Fibroblast of lung (primary cell): ENCODE results near the gene REPS1. TPM values are rescaled to one million over a fixed set of nuclear protein-coding genes. Genes with fewer than 3 reads are reported as not detected.
"Not testable (repeated sequence)": the region's sequence is repeated elsewhere in the genome, so short reads cannot be mapped to it uniquely, and the experiment has no call there.

Experiments used
- DNase-seq, 2 donors: peaks; one replicate each; pipeline versions ENCODE4 v3.0.0 to v3.0.0-alpha.2; 2010; ENCODE audit warnings: low read depth in 2 of 2
- H2AFZ ChIP-seq: 2 replicates; pipeline ENCODE4 v1.5.1; 2012; ENCODE audit warnings: low read length, control low read depth, inconsistent platforms
- H3K27ac ChIP-seq: 2 replicates; pipeline ENCODE4 v1.5.1; 2011; ENCODE audit warnings: low read length, control low read depth; ENCODE audit not compliant: insufficient read depth
- H3K27me3 ChIP-seq: 2 replicates; pipeline ENCODE4 v1.5.1; 2011; ENCODE audit warnings: mild to moderate bottlenecking, low read length; ENCODE audit not compliant: control insufficient read depth, insufficient read depth
- H3K36me3 ChIP-seq: 2 replicates; pipeline ENCODE4 v1.5.1; 2011; ENCODE audit warnings: low read length; ENCODE audit not compliant: control insufficient read depth, insufficient read depth
- H3K4me1 ChIP-seq: 2 replicates; pipeline ENCODE4 v1.5.1; 2011; ENCODE audit warnings: low read length; ENCODE audit not compliant: control insufficient read depth, insufficient read depth; ENCODE audit errors: extremely low read depth
- H3K4me2 ChIP-seq: 2 replicates; pipeline ENCODE4 v1.5.1; 2011; ENCODE audit warnings: low read length, control low read depth; ENCODE audit not compliant: insufficient read depth; ENCODE audit errors: extremely low read depth
- H3K4me3 ChIP-seq, 4 experiments: fragments of 200-600 bp in 1 of 4; sonication (generic) in 1 of 4; replicated peaks in 1 of 4; 2 replicates each; pipeline ENCODE4 v1.5.1; 2011 to 2016; ENCODE audit warnings: low read length in 4 of 4, low read depth in 3 of 4, mild to moderate bottlenecking in 3 of 4, control low read depth in 2 of 4, inconsistent platforms in 1 of 4, mixed read lengths in 1 of 4; ENCODE audit not compliant: insufficient read depth in 1 of 4; ENCODE audit errors: control extremely low read depth in 1 of 4
- H3K79me2 ChIP-seq: 2 replicates; pipeline ENCODE4 v1.5.1; 2012; ENCODE audit warnings: mild to moderate bottlenecking, low read length, inconsistent platforms; ENCODE audit not compliant: control insufficient read depth, insufficient read depth
- H3K9ac ChIP-seq: 2 replicates; pipeline ENCODE4 v1.5.1; 2011; ENCODE audit warnings: mild to moderate bottlenecking, low read length, control low read depth; ENCODE audit not compliant: insufficient read depth
- H3K9me3 ChIP-seq: 2 replicates; pipeline ENCODE4 v1.5.1; 2012; ENCODE audit warnings: low read depth, low read length; ENCODE audit not compliant: control insufficient read depth, insufficient read depth
- H4K20me1 ChIP-seq: 2 replicates; pipeline ENCODE4 v1.5.1; 2011; ENCODE audit warnings: low read length; ENCODE audit not compliant: control insufficient read depth, insufficient read depth; ENCODE audit errors: extremely low read depth
- EZH2 ChIP-seq: IDR thresholded peaks from 2 replicates; pipeline ENCODE4 v1.5.1; 2012; ENCODE audit warnings: low read length, control low read depth, mild to moderate bottlenecking; ENCODE audit errors: missing control alignments
- polyA plus RNA-seq, 2 donors: library from polyadenylated mRNA; depleted of rRNA in 1 of 2; stranded (reverse) in 1 of 2; unstranded in 1 of 2; fragments of >200 nt; gene quantifications; 2 replicates each; pipeline ENCODE4 v1.2.1, GENCODE V29; 2011 to 2012; ENCODE audit warnings: missing spikeins in 1 of 2
- total RNA-seq: library from RNA; depleted of rRNA; stranded (reverse); fragments of >200 nt; gene quantifications from 2 replicates; pipeline ENCODE4 v1.2.1, GENCODE V29; 2014
- TF ChIP-seq, protein P1 (sequence below), 2 donors: IDR thresholded peaks in 1 of 2; conservative IDR thresholded peaks in 1 of 2; 1 replicate in 1 of 2; 2 replicates in 1 of 2; pipeline ENCODE4 v1.5.1; 2011 to 2012; ENCODE audit warnings: low read length in 2 of 2, control low read depth in 1 of 2, inconsistent platforms in 1 of 2, low read depth in 1 of 2, mild to moderate bottlenecking in 1 of 2

REPS1 gene
- total and polyA plus RNA-seq, 2 donors (not counting 1 experiment from before 2014, with no cell fraction given): 27.8 to 28.2 TPM

- peak overlapping the region; percentile 82 for H3K27ac ChIP-seq
- no peak for TF ChIP-seq EZH2
- TF ChIP-seq, protein P1, sequence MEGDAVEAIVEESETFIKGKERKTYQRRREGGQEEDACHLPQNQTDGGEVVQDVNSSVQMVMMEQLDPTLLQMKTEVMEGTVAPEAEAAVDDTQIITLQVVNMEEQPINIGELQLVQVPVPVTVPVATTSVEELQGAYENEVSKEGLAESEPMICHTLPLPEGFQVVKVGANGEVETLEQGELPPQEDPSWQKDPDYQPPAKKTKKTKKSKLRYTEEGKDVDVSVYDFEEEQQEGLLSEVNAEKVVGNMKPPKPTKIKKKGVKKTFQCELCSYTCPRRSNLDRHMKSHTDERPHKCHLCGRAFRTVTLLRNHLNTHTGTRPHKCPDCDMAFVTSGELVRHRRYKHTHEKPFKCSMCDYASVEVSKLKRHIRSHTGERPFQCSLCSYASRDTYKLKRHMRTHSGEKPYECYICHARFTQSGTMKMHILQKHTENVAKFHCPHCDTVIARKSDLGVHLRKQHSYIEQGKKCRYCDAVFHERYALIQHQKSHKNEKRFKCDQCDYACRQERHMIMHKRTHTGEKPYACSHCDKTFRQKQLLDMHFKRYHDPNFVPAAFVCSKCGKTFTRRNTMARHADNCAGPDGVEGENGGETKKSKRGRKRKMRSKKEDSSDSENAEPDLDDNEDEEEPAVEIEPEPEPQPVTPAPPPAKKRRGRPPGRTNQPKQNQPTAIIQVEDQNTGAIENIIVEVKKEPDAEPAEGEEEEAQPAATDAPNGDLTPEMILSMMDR (conservative IDR thresholded peaks at IDR 0.05 in 1 of 2, IDR thresholded peaks at IDR 0.05 in 1 of 2; ENCODE audit: low read depth in 1 of 2, low read length in 2 of 2): no peak
These were observed 40.2 kb upstream of the REPS1 start for GRCh38 chr6:139028215-139028657.

DNA sequence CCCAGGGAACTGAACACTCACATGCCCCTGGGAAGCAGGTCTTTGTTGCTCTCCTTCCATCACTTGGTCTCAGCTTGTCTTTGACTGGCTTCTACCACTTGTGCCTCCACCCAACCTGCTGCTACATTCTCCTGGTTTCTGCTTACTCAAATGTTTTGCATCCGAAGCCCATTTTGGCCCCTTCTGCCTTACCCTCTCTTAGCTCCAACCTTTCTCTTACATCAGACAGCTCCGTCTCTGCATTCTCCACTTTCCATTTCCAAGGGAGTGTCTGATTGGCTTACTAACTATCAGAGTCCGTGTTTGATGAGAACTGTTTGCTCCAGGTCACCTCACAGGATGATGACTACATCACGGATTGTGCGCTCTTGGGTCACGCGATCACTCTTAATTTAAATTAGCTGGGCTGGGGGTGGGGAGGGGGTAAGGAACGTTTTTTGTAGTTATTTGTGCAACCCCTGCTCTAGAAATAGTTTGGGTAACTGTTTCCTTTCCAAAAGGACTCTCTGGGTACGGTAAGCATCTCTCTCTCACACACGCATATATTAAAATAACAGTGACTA lies 39.6 kb upstream of the REPS1 start:
- no peaks in the 10 kb centered on the region for H3K4me1 ChIP-seq
- no peaks in the 10 kb centered on the region for H3K79me2 ChIP-seq
- no peak overlapping the region for H3K9ac ChIP-seq
- no peaks in the 10 kb centered on the region for H3K9me3 ChIP-seq
- TF ChIP-seq, protein P1 (conservative IDR thresholded peaks at IDR 0.05 in 1 of 2, IDR thresholded peaks at IDR 0.05 in 1 of 2; ENCODE audit: low read depth in 1 of 2, low read length in 2 of 2): no peak
- no peak for TF ChIP-seq EZH2
- H3K4me2 ChIP-seq: peak overlapping the region; percentile 75
- no peak overlapping the region for H3K27ac ChIP-seq
- H2AFZ ChIP-seq: peak overlapping the region; percentile 4
- H4K20me1 ChIP-seq: no peaks in the 10 kb centered on the region
- peak overlapping the region in 3 of 4 experiments; percentile 80 to 83 (median 81) for H3K4me3 ChIP-seq
- H3K36me3 ChIP-seq: no peaks in the 10 kb centered on the region
- H3K27me3 ChIP-seq: no peaks in the 10 kb centered on the region
- peak; percentile 45 to 55 for DNase-seq

More at GRCh38 chr6:139028215-139028657, 40.2 kb upstream of the REPS1 start:
- Histone ChIP-seq H2AFZ (peak overlapping the region; percentile 57), H3K36me3 (no peaks in the 10 kb centered on the region), H3K79me2 (no peaks in the 10 kb centered on the region), H3K9me3 (no peaks in the 10 kb centered on the region), H3K9ac (peak overlapping the region; percentile 87), H3K27me3 (no peaks in the 10 kb centered on the region), H3K4me3 (peak overlapping the region; percentile 80 to 90 (median 82)), H3K4me2 (peak overlapping the region; percentile 75), H3K4me1 (no peaks in the 10 kb centered on the region), H4K20me1 (no peaks in the 10 kb centered on the region)
- no peak for DNase-seq

DNA sequence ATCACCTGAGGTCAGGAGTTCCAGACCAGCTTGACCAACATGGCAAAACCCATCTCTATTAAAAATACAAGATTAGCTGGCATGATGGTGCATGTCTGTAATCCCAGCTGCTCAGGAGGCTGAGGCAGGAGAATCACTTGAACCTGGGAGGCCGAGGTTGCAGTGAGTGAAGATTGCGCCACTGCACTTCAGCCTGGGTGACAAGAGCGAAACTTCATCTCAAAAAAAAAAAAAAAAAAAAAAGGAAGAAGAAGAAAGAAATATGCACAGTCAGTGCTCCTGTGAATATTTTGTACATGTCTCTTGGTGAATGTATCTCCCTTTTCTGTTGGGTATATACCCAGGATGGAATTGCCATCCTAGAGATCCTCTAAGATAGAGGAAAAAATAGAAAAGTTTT lies 37.4 kb upstream of the REPS1 start:
- H3K4me3 ChIP-seq, H3K79me2 ChIP-seq, H3K4me2 ChIP-seq, H3K9ac ChIP-seq, H2AFZ ChIP-seq, H3K27ac ChIP-seq, DNase-seq, H3K36me3 ChIP-seq, H4K20me1 ChIP-seq, H3K4me1 ChIP-seq, H3K27me3 ChIP-seq, H3K9me3 ChIP-seq: not testable (repeated sequence)
